Germinal center (tissue), 1 donor: ENCODE measurements around the gene RFX6.
A peak's percentile ranks its signal among the peaks of the same experiment; 100 is the strongest.
"Not testable (repeated sequence)": the region's sequence is repeated elsewhere in the genome, so short reads cannot be mapped to it uniquely, and the experiment has no call there.

Experiments used
- DNase-seq: peaks from one replicate; pipeline ENCODE4 v3.0.0; 2012; ENCODE audit warnings: mixed read lengths, low spot score

Gene RFX6

GRCh38 chr6:116876635-116877611, at the start of gene RFX6:
Gene RFX6, plus strand, starts transcription at chr6:116877242. Its CDS starts 34 bp downstream, at chr6:116877276.
- DNase-seq = peak; percentile 11

- no peak for DNase-seq
Observed at GRCh38 chr6:116827561-116828240, 49.3 kb upstream of the RFX6 start.

- DNase-seq = no peak
Observed at GRCh38 chr6:116828983-116829382, 48.1 kb upstream of the RFX6 start, which contains the start of gene GPRC6A. Gene GPRC6A, minus strand, starts transcription at chr6:116829083. Its CDS starts 70 bp downstream, at chr6:116829013.

- not testable (repeated sequence) for DNase-seq
Observed at GRCh38 chr6:116834526-116834925, 42.5 kb upstream of the RFX6 start.

- DNase-seq = no peak
Observed at GRCh38 chr6:116836606-116837342, 40.3 kb upstream of the RFX6 start.

GRCh38 chr6:116840091-116840490, 37.0 kb upstream of the RFX6 start:
- DNase-seq = no peak

GRCh38 chr6:116842459-116842858, 34.6 kb upstream of the RFX6 start:
- no peak for DNase-seq

GRCh38 chr6:116847227-116847626, 29.8 kb upstream of the RFX6 start:
- no peak for DNase-seq

- DNase-seq = no peak
Observed at GRCh38 chr6:116858060-116858459, 19.0 kb upstream of the RFX6 start.

GRCh38 chr6:116859264-116859663, 17.8 kb upstream of the RFX6 start:
- DNase-seq = no peak

- no peak for DNase-seq
Observed at GRCh38 chr6:116866281-116866871, 10.7 kb upstream of the RFX6 start.

- no peak for DNase-seq
Observed at GRCh38 chr6:116872771-116873170, 4.3 kb upstream of the RFX6 start.

GRCh38 chr6:116876107-116876506, 935 bp upstream of the RFX6 start:
- no peak for DNase-seq

GRCh38 chr6:116877743-116878142, 701 bp downstream of the RFX6 start:
- no peak for DNase-seq

GRCh38 chr6:116881236-116881635, 4.2 kb downstream of the RFX6 start:
- DNase-seq = no peak

- no peak for DNase-seq
Observed at GRCh38 chr6:116883005-116883404, 6.0 kb downstream of the RFX6 start.

GRCh38 chr6:116884530-116884929, 7.5 kb downstream of the RFX6 start:
- no peak for DNase-seq

GRCh38 chr6:116887168-116887567, 10.1 kb downstream of the RFX6 start:
- no peak for DNase-seq

GRCh38 chr6:116887894-116888293, 10.9 kb downstream of the RFX6 start:
- no peak for DNase-seq

GRCh38 chr6:116888732-116889360, 11.8 kb downstream of the RFX6 start:
- no peak for DNase-seq

GRCh38 chr6:116894669-116895068, 17.6 kb downstream of the RFX6 start:
- DNase-seq = no peak
